HG03196 (cell line): ENCODE results near the gene NOTCH1.

ENCODE experiments used
- ATAC-seq: cut with Tn5 transposase; IDR thresholded peaks from one replicate; pipeline ENCODE4 v1.9.1; 2021; ENCODE audit not compliant: unreplicated experiment

Gene NOTCH1

GRCh38 chr9:136532799-136533774, 12.8 kb downstream of the NOTCH1 start:
- no peak for ATAC-seq

GRCh38 chr9:136531904-136532798, 13.7 kb downstream of the NOTCH1 start:
- no peak for ATAC-seq

GRCh38 chr9:136531186-136531903, 14.5 kb downstream of the NOTCH1 start:
- no peak for ATAC-seq

GRCh38 chr9:136530461-136531089, 15.3 kb downstream of the NOTCH1 start:
- no peak for ATAC-seq

- no peak for ATAC-seq
Measured at GRCh38 chr9:136529516-136530460, 16.1 kb downstream of the NOTCH1 start.

GRCh38 chr9:136528716-136529341, 17.0 kb downstream of the NOTCH1 start:
- no peak for ATAC-seq

- no peak for ATAC-seq
Measured at GRCh38 chr9:136527721-136528710, 17.8 kb downstream of the NOTCH1 start.

GRCh38 chr9:136527131-136527530, 18.7 kb downstream of the NOTCH1 start:
- ATAC-seq = no peak

GRCh38 chr9:136526625-136527066, 19.2 kb downstream of the NOTCH1 start:
- no peak for ATAC-seq

- no peak for ATAC-seq
Measured at GRCh38 chr9:136525841-136526499, 19.9 kb downstream of the NOTCH1 start.

GRCh38 chr9:136525207-136525606, 20.6 kb downstream of the NOTCH1 start:
- no peak for ATAC-seq

- no peak for ATAC-seq
Measured at GRCh38 chr9:136522314-136523237, 23.3 kb downstream of the NOTCH1 start.

GRCh38 chr9:136521537-136521936, 24.3 kb downstream of the NOTCH1 start:
- ATAC-seq = no peak

GRCh38 chr9:136520053-136520540, 25.8 kb downstream of the NOTCH1 start:
- no peak for ATAC-seq

GRCh38 chr9:136519263-136520052, 26.4 kb downstream of the NOTCH1 start:
- ATAC-seq = no peak
